Rectal smooth muscle tissue (tissue), 1 donor: Measurements from ENCODE around the gene HMCN1.
"Not testable (repeated sequence)": the region's sequence is repeated elsewhere in the genome, so short reads cannot be mapped to it uniquely, and the experiment has no call there.

ENCODE experiments used
- H3K27ac ChIP-seq: one replicate; pipeline ENCODE4 v1.7.0; 2013; ENCODE audit warnings: low read depth, low read length, inconsistent platforms
- H3K27me3 ChIP-seq: one replicate; pipeline ENCODE4 v1.7.0; 2013; ENCODE audit warnings: low read length; ENCODE audit not compliant: control insufficient read depth, insufficient read depth
- H3K36me3 ChIP-seq: one replicate; pipeline ENCODE4 v1.7.0; 2013; ENCODE audit warnings: low read length; ENCODE audit not compliant: control insufficient read depth, insufficient read depth
- H3K4me1 ChIP-seq: one replicate; pipeline ENCODE4 v1.7.0; 2013; ENCODE audit warnings: low read length; ENCODE audit not compliant: control insufficient read depth, insufficient read depth
- H3K4me3 ChIP-seq: one replicate; pipeline ENCODE4 v1.7.0; 2013; ENCODE audit warnings: low read length
- H3K9ac ChIP-seq: one replicate; pipeline ENCODE4 v1.7.0; 2013; ENCODE audit warnings: low read length

HMCN1 gene

DNA sequence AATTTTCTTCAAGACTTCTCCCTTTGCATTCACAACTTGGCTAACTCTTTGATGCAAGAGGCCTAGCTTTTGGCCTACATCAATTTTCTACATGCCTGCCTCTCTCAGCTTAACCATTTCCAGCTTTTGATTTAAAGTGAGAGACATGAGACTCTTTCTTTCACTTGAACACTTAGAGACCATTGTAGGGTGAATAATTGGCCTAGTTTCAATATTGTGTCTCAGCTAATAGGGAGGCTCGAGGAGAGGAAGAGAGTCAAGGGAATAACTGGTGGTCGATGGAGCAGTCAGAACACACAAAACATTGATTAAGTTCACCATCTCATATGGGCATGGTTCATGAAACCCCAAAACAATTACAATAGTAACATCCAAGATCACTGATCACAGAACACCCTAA, 415.4 kb downstream of the HMCN1 start:
- no peak overlapping the region for H3K9ac ChIP-seq
- H3K4me1 ChIP-seq, result no peaks in the 10 kb centered on the region
- H3K36me3 ChIP-seq, result no peaks in the 10 kb centered on the region
- H3K27ac ChIP-seq, result no peak overlapping the region
- no peak overlapping the region for H3K4me3 ChIP-seq
- H3K27me3 ChIP-seq, result no peaks in the 10 kb centered on the region

GRCh38 chr1:186152227-186152619, 418.0 kb downstream of the HMCN1 start:
- Histone ChIP-seq H3K4me1 (no peaks in the 10 kb centered on the region), H3K9ac (no peak overlapping the region), H3K36me3 (no peaks in the 10 kb centered on the region), H3K4me3 (no peak overlapping the region), H3K27me3 (no peaks in the 10 kb centered on the region), H3K27ac (no peak overlapping the region)

- Histone ChIP-seq H3K9ac (no peak overlapping the region), H3K4me3 (no peak overlapping the region), H3K4me1 (no peaks in the 10 kb centered on the region), H3K27ac (no peak overlapping the region), H3K27me3 (no peaks in the 10 kb centered on the region), H3K36me3 (no peaks in the 10 kb centered on the region)
Observed at GRCh38 chr1:186152620-186153239, 418.5 kb downstream of the HMCN1 start.

DNA sequence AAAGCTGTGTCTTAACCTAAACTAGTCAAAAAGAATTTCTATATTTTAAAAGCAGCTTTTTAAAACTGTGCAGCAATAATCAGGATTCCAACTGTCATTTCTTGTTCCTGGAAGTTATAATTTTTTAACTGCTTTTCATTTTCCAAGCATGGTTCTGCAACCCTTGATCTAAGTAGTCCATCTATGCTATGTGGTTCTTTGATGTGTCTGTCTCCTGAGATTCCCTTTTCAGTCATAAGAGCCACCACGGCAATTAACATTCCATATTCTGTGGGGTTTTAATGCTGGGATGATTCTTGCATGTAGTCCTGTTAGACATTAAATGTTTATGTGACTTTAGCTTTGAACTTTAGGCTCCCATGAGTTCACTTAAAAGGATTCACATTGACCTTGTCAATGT, 420.5 kb downstream of the HMCN1 start:
- H3K36me3 ChIP-seq, result no peaks in the 10 kb centered on the region
- no peaks in the 10 kb centered on the region for H3K27me3 ChIP-seq
- H3K9ac ChIP-seq, result no peak overlapping the region
- no peaks in the 10 kb centered on the region for H3K4me1 ChIP-seq
- no peak overlapping the region for H3K27ac ChIP-seq
- no peak overlapping the region for H3K4me3 ChIP-seq

GRCh38 chr1:186155594-186155993, 421.4 kb downstream of the HMCN1 start:
- Histone ChIP-seq H3K36me3 (no peaks in the 10 kb centered on the region), H3K4me1 (no peaks in the 10 kb centered on the region), H3K9ac (no peak overlapping the region), H3K27me3 (no peaks in the 10 kb centered on the region), H3K4me3 (no peak overlapping the region), H3K27ac (no peak overlapping the region)

DNA sequence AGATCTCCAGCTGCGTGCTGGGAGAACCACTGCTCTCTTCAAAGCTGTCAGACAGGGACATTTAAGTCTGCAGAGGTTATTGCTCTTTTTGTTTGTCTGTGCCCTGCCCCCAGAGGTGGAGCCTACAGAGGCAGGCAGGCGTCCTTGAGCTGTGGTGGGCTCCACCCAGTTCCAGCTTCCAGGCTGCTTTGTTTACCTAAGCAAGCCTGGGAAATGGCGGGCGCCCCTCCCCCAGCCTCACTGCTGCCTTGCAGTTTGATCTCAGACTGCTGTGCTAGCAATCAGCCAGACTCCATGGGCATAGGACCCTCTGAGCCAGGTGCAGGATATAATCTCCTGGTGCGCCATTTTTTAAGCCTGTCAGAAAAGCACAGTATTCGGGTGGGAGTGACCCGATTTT, 428.7 kb downstream of the HMCN1 start:
- H3K27ac ChIP-seq, H3K9ac ChIP-seq: not testable (repeated sequence)

GRCh38 chr1:186164773-186165172, 430.6 kb downstream of the HMCN1 start:
- Histone ChIP-seq H3K27me3 (no peaks in the 10 kb centered on the region), H3K27ac (no peak overlapping the region), H3K4me3 (no peak overlapping the region), H3K36me3 (no peaks in the 10 kb centered on the region), H3K4me1 (no peaks in the 10 kb centered on the region), H3K9ac (no peak overlapping the region)

More for the DNA sequence above, 428.7 kb downstream of the HMCN1 start:
- H3K27me3 ChIP-seq, H3K4me3 ChIP-seq, H3K36me3 ChIP-seq, H3K4me1 ChIP-seq: not testable (repeated sequence)

DNA sequence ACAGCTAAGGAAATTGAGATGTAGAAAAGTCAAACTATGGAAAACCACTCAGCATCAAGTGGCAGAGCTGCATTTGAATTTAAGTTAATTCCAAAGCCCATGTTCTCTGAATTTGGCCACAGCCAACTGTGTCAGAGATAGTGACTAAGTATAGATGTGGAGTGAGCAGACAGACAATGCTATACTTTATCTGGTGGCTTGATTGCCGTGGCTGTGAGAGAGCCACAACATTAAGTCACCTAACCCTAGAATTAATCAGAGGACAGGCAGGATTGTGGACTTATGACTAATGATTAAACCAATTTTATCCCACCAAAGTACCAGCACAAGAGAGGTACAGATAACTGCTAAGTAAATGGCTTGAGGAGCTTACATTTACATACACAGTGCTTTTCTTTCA, 431.1 kb downstream of the HMCN1 start:
- no peak overlapping the region for H3K27ac ChIP-seq
- no peaks in the 10 kb centered on the region for H3K27me3 ChIP-seq
- H3K4me1 ChIP-seq, result no peaks in the 10 kb centered on the region
- no peaks in the 10 kb centered on the region for H3K36me3 ChIP-seq
- H3K4me3 ChIP-seq, result no peak overlapping the region
- H3K9ac ChIP-seq, result no peak overlapping the region

DNA sequence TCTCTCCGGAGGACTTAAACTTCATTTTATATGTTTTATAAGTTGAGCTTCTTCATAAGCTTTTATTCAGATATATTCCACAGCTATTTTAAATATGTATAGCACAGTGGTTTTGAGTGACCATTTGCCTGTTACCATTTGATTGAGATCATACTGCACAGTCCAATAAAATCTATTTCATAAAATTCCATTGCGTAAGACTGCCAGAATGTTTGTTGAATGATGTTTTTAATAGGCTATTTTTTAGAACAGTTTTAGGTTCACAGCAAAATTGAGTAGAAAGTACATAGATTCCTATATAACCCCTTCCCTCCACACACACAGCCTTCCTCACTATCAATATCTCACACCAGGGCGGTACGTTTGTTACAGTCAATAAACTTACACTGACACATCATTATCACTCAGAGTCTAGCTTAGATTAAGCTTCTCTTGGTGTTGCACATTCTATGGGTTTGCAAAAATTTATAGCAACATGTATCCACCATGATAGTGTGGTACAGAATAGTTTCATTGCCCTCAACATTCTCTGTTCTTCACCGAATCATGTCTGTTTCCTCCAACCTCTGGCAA, 433.0 kb downstream of the HMCN1 start:
- H3K36me3 ChIP-seq, result no peaks in the 10 kb centered on the region

DNA sequence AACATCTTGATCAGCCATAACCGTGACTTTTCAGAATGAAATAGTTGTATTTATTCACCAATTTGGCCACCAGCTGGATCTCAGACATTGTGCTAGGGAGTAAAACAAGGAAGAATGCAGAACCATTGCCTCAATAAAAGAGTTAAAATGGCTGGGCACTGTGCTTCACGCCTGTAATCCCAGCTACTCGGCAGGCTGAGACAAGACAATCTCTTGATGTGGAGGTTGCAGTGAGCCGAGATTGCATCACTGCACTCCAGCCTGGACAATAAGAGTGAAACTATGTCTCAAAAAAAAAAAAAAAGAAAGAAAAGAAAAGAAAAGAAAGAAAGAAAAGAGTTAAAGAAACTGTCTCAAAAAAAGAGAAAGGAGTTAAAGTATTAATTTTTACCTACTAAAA, 441.4 kb downstream of the HMCN1 start:
- H3K4me1 ChIP-seq, result no peaks in the 10 kb centered on the region

More for the DNA sequence above, 433.0 kb downstream of the HMCN1 start:
- Histone ChIP-seq H3K27ac (no peak overlapping the region), H3K4me1 (no peaks in the 10 kb centered on the region), H3K9ac (no peak overlapping the region), H3K4me3 (no peak overlapping the region), H3K27me3 (no peaks in the 10 kb centered on the region)

DNA sequence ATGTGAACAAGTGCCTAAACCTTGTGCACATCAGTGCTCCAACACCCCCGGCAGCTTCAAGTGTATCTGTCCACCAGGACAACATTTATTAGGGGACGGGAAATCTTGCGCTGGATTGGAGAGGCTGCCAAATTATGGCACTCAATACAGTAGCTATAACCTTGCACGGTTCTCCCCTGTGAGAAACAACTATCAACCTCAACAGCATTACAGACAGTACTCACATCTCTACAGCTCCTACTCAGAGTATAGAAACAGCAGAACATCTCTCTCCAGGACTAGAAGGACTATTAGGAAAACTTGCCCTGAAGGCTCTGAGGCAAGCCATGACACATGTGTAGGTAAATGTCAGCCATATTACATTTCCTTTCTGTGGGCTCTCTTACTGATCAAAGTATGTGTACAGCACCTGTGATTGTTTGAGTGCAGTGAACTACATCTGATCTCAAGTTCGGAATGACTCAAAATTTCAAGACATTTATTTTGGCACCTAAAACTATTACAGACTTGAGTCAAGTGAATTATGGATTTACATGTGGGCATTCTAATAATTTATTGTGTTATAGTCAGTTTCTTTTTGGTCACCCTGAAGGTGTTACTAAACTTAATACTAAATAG, 444.3 kb downstream of the HMCN1 start:
- H3K27ac ChIP-seq, result no peak overlapping the region

More for the DNA sequence above, 441.4 kb downstream of the HMCN1 start:
- H3K27ac ChIP-seq, result no peak overlapping the region
- no peaks in the 10 kb centered on the region for H3K36me3 ChIP-seq
- H3K4me3 ChIP-seq, result no peak overlapping the region
- no peak overlapping the region for H3K9ac ChIP-seq
- H3K27me3 ChIP-seq, result no peaks in the 10 kb centered on the region

GRCh38 chr1:186179231-186179630, 445.0 kb downstream of the HMCN1 start:
- Histone ChIP-seq H3K4me3 (no peak overlapping the region), H3K9ac (no peak overlapping the region), H3K27ac (no peak overlapping the region)

More for the DNA sequence above, 444.3 kb downstream of the HMCN1 start:
- H3K9ac ChIP-seq, result no peak overlapping the region
- H3K4me3 ChIP-seq, result no peak overlapping the region
- no peaks in the 10 kb centered on the region for H3K4me1 ChIP-seq
- H3K27me3 ChIP-seq, result no peaks in the 10 kb centered on the region
- no peaks in the 10 kb centered on the region for H3K36me3 ChIP-seq

DNA sequence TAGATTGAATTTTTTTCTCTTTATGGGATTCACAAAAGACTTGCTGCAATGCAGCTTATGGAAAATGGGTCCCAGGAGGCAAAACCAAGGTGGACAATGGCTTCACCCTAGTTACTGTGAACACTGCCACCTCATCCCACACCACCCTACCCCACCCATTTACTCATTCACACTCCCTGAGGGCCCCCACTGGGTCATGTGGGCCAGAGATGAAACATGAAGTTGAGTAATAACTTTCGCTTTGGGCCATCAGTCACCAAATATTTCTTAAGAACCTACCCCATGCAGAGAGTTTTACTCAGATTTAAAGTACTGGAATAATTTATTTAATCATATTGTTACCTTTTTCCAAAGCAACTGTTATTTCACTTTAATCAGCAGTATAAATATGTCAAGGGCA, 449.0 kb downstream of the HMCN1 start:
- H3K36me3 ChIP-seq, result no peaks in the 10 kb centered on the region
- H3K4me3 ChIP-seq, result no peak overlapping the region
- no peaks in the 10 kb centered on the region for H3K4me1 ChIP-seq
- no peak overlapping the region for H3K9ac ChIP-seq
- no peaks in the 10 kb centered on the region for H3K27me3 ChIP-seq
- no peak overlapping the region for H3K27ac ChIP-seq

More at GRCh38 chr1:186179231-186179630, 445.0 kb downstream of the HMCN1 start:
- H3K36me3 ChIP-seq, result no peaks in the 10 kb centered on the region
- no peaks in the 10 kb centered on the region for H3K4me1 ChIP-seq
- H3K27me3 ChIP-seq, result no peaks in the 10 kb centered on the region
